ENCODE data around the gene C18orf32.

Gene C18orf32

DNA sequence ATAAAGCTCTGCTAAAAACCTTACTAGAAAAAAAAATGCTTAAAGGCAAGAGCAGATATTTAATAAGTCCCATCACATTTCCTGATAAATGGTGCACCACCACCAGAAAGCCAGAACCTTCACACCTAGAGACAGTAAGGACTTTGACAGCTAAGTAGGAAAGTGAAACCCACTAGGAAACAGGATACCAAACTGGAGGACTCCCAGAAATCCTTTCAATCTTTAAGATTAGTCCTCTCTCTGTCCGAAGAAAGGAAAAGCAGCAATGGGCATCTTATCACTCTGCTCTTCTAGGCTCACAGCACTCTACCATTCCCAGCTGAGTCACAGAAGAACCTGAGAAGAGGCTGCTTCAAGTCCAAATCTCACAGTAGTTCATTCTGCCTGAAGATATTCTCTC, 30.2 kb downstream of the C18orf32 start:
- no peak for TF ChIP-seq POLR2AphosphoS5 (IDR thresholded peaks at IDR 0.05; ENCODE audit: low read depth, low read length)
- TF ChIP-seq FOXP2 (optimal IDR thresholded peaks at IDR 0.05; ENCODE audit: borderline replicate concordance, extremely low read depth, extremely low read length, insufficient read depth) = no peak
- TF ChIP-seq TAF1 (IDR thresholded peaks at IDR 0.05; ENCODE audit: borderline replicate concordance, insufficient read depth, low read length) = no peak
- TF ChIP-seq, protein P1, sequence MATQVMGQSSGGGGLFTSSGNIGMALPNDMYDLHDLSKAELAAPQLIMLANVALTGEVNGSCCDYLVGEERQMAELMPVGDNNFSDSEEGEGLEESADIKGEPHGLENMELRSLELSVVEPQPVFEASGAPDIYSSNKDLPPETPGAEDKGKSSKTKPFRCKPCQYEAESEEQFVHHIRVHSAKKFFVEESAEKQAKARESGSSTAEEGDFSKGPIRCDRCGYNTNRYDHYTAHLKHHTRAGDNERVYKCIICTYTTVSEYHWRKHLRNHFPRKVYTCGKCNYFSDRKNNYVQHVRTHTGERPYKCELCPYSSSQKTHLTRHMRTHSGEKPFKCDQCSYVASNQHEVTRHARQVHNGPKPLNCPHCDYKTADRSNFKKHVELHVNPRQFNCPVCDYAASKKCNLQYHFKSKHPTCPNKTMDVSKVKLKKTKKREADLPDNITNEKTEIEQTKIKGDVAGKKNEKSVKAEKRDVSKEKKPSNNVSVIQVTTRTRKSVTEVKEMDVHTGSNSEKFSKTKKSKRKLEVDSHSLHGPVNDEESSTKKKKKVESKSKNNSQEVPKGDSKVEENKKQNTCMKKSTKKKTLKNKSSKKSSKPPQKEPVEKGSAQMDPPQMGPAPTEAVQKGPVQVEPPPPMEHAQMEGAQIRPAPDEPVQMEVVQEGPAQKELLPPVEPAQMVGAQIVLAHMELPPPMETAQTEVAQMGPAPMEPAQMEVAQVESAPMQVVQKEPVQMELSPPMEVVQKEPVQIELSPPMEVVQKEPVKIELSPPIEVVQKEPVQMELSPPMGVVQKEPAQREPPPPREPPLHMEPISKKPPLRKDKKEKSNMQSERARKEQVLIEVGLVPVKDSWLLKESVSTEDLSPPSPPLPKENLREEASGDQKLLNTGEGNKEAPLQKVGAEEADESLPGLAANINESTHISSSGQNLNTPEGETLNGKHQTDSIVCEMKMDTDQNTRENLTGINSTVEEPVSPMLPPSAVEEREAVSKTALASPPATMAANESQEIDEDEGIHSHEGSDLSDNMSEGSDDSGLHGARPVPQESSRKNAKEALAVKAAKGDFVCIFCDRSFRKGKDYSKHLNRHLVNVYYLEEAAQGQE (IDR thresholded peaks at IDR 0.05; ENCODE audit: insufficient read depth in 1 of 2, low read depth in 2 of 2, low read length in 2 of 2) = no peak
- no peak for TF ChIP-seq SIN3A (IDR thresholded peaks at IDR 0.05; ENCODE audit: borderline replicate concordance, insufficient read depth, low read length)

- no peak for TF ChIP-seq TAF1 (IDR thresholded peaks at IDR 0.05; ENCODE audit: borderline replicate concordance, insufficient read depth, low read length)
- TF ChIP-seq POLR2AphosphoS5 (IDR thresholded peaks at IDR 0.05; ENCODE audit: low read depth, low read length) = no peak
- no peak for TF ChIP-seq FOXP2 (optimal IDR thresholded peaks at IDR 0.05; ENCODE audit: borderline replicate concordance, extremely low read depth, extremely low read length, insufficient read depth)
- TF ChIP-seq SIN3A (IDR thresholded peaks at IDR 0.05; ENCODE audit: borderline replicate concordance, insufficient read depth, low read length) = no peak
- TF ChIP-seq, protein P1 (IDR thresholded peaks at IDR 0.05; ENCODE audit: insufficient read depth in 1 of 2, low read depth in 2 of 2, low read length in 2 of 2) = no peak
These were observed 39.0 kb downstream of the C18orf32 start for GRCh38 chr18:49447810-49448745.

- TF ChIP-seq TAF1 (IDR thresholded peaks at IDR 0.05; ENCODE audit: borderline replicate concordance, insufficient read depth, low read length) = no peak
- TF ChIP-seq, protein P1 (IDR thresholded peaks at IDR 0.05; ENCODE audit: insufficient read depth in 1 of 2, low read depth in 2 of 2, low read length in 2 of 2) = no peak
These were observed 40.6 kb downstream of the C18orf32 start for GRCh38 chr18:49446481-49446880.

DNA sequence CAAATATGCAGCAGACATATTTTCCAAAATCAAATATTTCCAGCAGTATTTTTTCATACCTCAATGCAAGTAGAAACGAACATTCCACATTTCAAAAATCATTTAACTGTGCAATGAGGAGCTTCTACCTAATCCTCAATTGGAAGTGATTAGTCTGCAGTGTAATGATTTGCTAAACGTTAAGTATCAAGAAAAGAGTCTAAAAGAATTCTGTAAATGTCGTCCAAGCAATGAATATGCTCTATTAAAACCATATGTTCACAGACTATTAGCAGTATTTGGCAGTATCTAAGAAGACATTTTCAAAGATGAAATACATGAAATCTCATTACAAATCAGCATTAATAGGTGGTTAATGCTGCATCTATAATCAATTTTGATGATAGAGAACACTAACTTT, 42.5 kb downstream of the C18orf32 start:
- TF ChIP-seq TAF1 (IDR thresholded peaks at IDR 0.05; ENCODE audit: borderline replicate concordance, insufficient read depth, low read length) (no peak), FOXP2 (optimal IDR thresholded peaks at IDR 0.05; ENCODE audit: borderline replicate concordance, extremely low read depth, extremely low read length, insufficient read depth) (no peak), POLR2AphosphoS5 (IDR thresholded peaks at IDR 0.05; ENCODE audit: low read depth, low read length) (no peak), SIN3A (IDR thresholded peaks at IDR 0.05; ENCODE audit: borderline replicate concordance, insufficient read depth, low read length) (no peak)
- TF ChIP-seq, protein P1 (IDR thresholded peaks at IDR 0.05; ENCODE audit: insufficient read depth in 1 of 2, low read depth in 2 of 2, low read length in 2 of 2) = no peak

Measured in PFSK-1 (cell line).